Type B pancreatic cell (in vitro differentiated cells): ENCODE results near the gene CPNE4. TPM values are rescaled to one million over a fixed set of nuclear protein-coding genes. Genes with fewer than 3 reads are reported as not detected.

Experiments used
- DNase-seq: peaks from one replicate; pipeline ENCODE4 v3.0.0; 2021; ENCODE audit warnings: mixed read lengths; ENCODE audit not compliant: unreplicated experiment; ENCODE audit errors: extremely low spot score
- H3K27ac Mint-ChIP-seq: 2 replicates; pipeline ENCODE4 v1.8.0; 2021; ENCODE audit warnings: mild to moderate bottlenecking, mixed read lengths
- H3K27me3 Mint-ChIP-seq: 2 replicates; pipeline ENCODE4 v1.8.0; 2021; ENCODE audit warnings: mixed read lengths
- H3K36me3 Mint-ChIP-seq: 2 replicates; pipeline ENCODE4 v1.8.0; 2021; ENCODE audit warnings: mixed read lengths
- H3K4me1 Mint-ChIP-seq: one replicate; pipeline ENCODE4 v1.8.0; 2021; ENCODE audit warnings: mixed read lengths; ENCODE audit not compliant: unreplicated experiment
- H3K4me3 Mint-ChIP-seq: 2 replicates; pipeline ENCODE4 v1.8.0; 2021; ENCODE audit warnings: mild to moderate bottlenecking, mixed read lengths
- H3K9me3 Mint-ChIP-seq: 2 replicates; pipeline ENCODE4 v1.8.0; 2021; ENCODE audit warnings: mixed read lengths
- CTCF ChIP-seq: fragments of 200-600 bp; sonication (generic); conservative IDR thresholded peaks from 2 replicates; pipeline ENCODE4 v1.5.0; 2021; ENCODE audit warnings: antibody characterized with exemption, mild to moderate bottlenecking
- total RNA-seq: library from RNA; stranded (reverse); gene quantifications from 2 replicates; pipeline ENCODE4 v1.2.1, GENCODE V29; 2021; ENCODE audit warnings: low replicate concordance

The CPNE4 gene
- total RNA-seq, 1 donor from 2014 or later: 5.2 TPM

- H3K4me1 Mint-ChIP-seq: peaks cover 9% of the 10 kb centered on the region
- no peak for DNase-seq
- no peaks in the 10 kb centered on the region for H3K36me3 Mint-ChIP-seq
- TF ChIP-seq CTCF: no peak
- H3K27ac Mint-ChIP-seq: no peak overlapping the region
- H3K9me3 Mint-ChIP-seq: no peaks in the 10 kb centered on the region
- peaks cover 82% of the 10 kb centered on the region for H3K27me3 Mint-ChIP-seq
- peak overlapping the region; percentile 86 for H3K4me3 Mint-ChIP-seq
Observed at GRCh38 chr3:132033471-132033870, 1.3 kb downstream of the CPNE4 start.

- peaks cover 9% of the 10 kb centered on the region for H3K4me1 Mint-ChIP-seq
- no peaks in the 10 kb centered on the region for H3K36me3 Mint-ChIP-seq
- peaks cover 82% of the 10 kb centered on the region for H3K27me3 Mint-ChIP-seq
- no peak for TF ChIP-seq CTCF
- no peak for DNase-seq
- no peak overlapping the region for H3K27ac Mint-ChIP-seq
- no peak overlapping the region for H3K4me3 Mint-ChIP-seq
- no peaks in the 10 kb centered on the region for H3K9me3 Mint-ChIP-seq
Observed at GRCh38 chr3:132032959-132033358, 1.9 kb downstream of the CPNE4 start.

- Mint-ChIP-seq H3K4me1 (peaks cover 6% of the 10 kb centered on the region), H3K27me3 (peaks cover 69% of the 10 kb centered on the region), H3K4me3 (peak overlapping the region; percentile 20), H3K9me3 (no peaks in the 10 kb centered on the region), H3K36me3 (no peaks in the 10 kb centered on the region), H3K27ac (no peak overlapping the region)
- TF ChIP-seq CTCF: peak; percentile 93
- DNase-seq: peak; percentile 84
Observed at GRCh38 chr3:132029182-132029902, 5.5 kb downstream of the CPNE4 start.

GRCh38 chr3:132022914-132023313 lies 11.9 kb downstream of the CPNE4 start:
- H3K4me3 Mint-ChIP-seq: no peak overlapping the region
- H3K27me3 Mint-ChIP-seq: peaks cover 42% of the 10 kb centered on the region
- no peaks in the 10 kb centered on the region for H3K36me3 Mint-ChIP-seq
- H3K9me3 Mint-ChIP-seq: no peaks in the 10 kb centered on the region
- H3K27ac Mint-ChIP-seq: no peak overlapping the region
- H3K4me1 Mint-ChIP-seq: no peaks in the 10 kb centered on the region
- DNase-seq: no peak
- TF ChIP-seq CTCF: no peak

- H3K27ac Mint-ChIP-seq: no peak overlapping the region
- H3K9me3 Mint-ChIP-seq: no peaks in the 10 kb centered on the region
- no peaks in the 10 kb centered on the region for H3K36me3 Mint-ChIP-seq
- DNase-seq: no peak
- TF ChIP-seq CTCF: no peak
- H3K4me1 Mint-ChIP-seq: no peaks in the 10 kb centered on the region
- H3K27me3 Mint-ChIP-seq: peaks cover 42% of the 10 kb centered on the region
- no peak overlapping the region for H3K4me3 Mint-ChIP-seq
Observed at GRCh38 chr3:132020058-132020457, 14.8 kb downstream of the CPNE4 start.
